MM.1S (cell line): ENCODE data around the gene ARL15.

ENCODE experiments used
- DNase-seq: peaks from one replicate; pipeline ENCODE4 v3.0.0-alpha.2; 2015
- H2AFZ ChIP-seq: fragments of 300-600 bp; sonication (generic); 2 replicates; pipeline ENCODE4 v1.6.0; 2016; ENCODE audit warnings: antibody characterized with exemption, low read length
- H3F3A ChIP-seq: fragments of 300-600 bp; sonication (generic); 2 replicates; pipeline ENCODE4 v1.6.1; 2016; ENCODE audit warnings: mild to moderate bottlenecking, antibody characterized with exemption, low read length, moderate library complexity, mixed read lengths; ENCODE audit not compliant: insufficient read depth
- H3K27ac ChIP-seq: fragments of 300-600 bp; sonication (generic); 2 replicates; pipeline ENCODE4 v1.5.1; 2016; ENCODE audit warnings: mild to moderate bottlenecking, low read length
- H3K27me3 ChIP-seq: fragments of 300-600 bp; sonication (generic); replicated peaks from 2 replicates; pipeline ENCODE4 v1.6.0; 2016; ENCODE audit warnings: low read length; ENCODE audit not compliant: insufficient read depth
- H3K36me3 ChIP-seq: fragments of 300-600 bp; sonication (generic); replicated peaks from 2 replicates; pipeline ENCODE4 v1.6.1; 2016; ENCODE audit warnings: mild to moderate bottlenecking, low read length, mixed read lengths; ENCODE audit not compliant: insufficient read depth
- H3K4me1 ChIP-seq: fragments of 300-600 bp; sonication (generic); 2 replicates; pipeline ENCODE4 v1.6.1; 2016; ENCODE audit warnings: low read length, mixed read lengths
- H3K4me2 ChIP-seq: fragments of 300-600 bp; sonication (generic); 2 replicates; pipeline ENCODE4 v1.6.0; 2016; ENCODE audit warnings: low read depth, low read length
- H3K4me3 ChIP-seq: fragments of 300-600 bp; sonication (generic); 2 replicates; pipeline ENCODE4 v1.5.1; 2016; ENCODE audit warnings: low read length, mixed read lengths
- H3K79me2 ChIP-seq: fragments of 300-600 bp; sonication (generic); 2 replicates; pipeline ENCODE4 v1.6.1; 2016; ENCODE audit warnings: mixed run types, low read length, mixed read lengths
- H3K9ac ChIP-seq: fragments of 300-600 bp; sonication (generic); 2 replicates; pipeline ENCODE4 v1.6.1; 2016; ENCODE audit warnings: low read length, mixed read lengths
- H3K9me2 ChIP-seq: fragments of 300-600 bp; sonication (generic); replicated peaks from 2 replicates; pipeline ENCODE4 v1.6.1; 2016; ENCODE audit warnings: mild to moderate bottlenecking, low read length, mixed read lengths; ENCODE audit not compliant: insufficient read depth
- H3K9me3 ChIP-seq: fragments of 300-600 bp; sonication (generic); replicated peaks from 2 replicates; pipeline ENCODE4 v1.6.1; 2016; ENCODE audit warnings: mild to moderate bottlenecking, low read length, mixed read lengths; ENCODE audit not compliant: insufficient read depth
- H4K20me1 ChIP-seq: fragments of 300-600 bp; sonication (generic); 2 replicates; pipeline ENCODE4 v1.6.1; 2016; ENCODE audit warnings: mild to moderate bottlenecking, low read length, moderate library complexity, mixed read lengths; ENCODE audit not compliant: insufficient read depth
- EZH2 ChIP-seq: fragments of 300-600 bp; sonication (generic); optimal IDR thresholded peaks from 2 replicates; pipeline ENCODE3; 2017; ENCODE audit warnings: low read depth, mild to moderate bottlenecking, antibody characterized with exemption, low read length, mixed read lengths
- EZH2phosphoT487 ChIP-seq: fragments of 300-600 bp; sonication (generic); IDR thresholded peaks from 2 replicates; pipeline ENCODE4 v1.6.1; 2018; ENCODE audit warnings: antibody characterized with exemption, low read length
- TF ChIP-seq, protein P1 (sequence below): fragments of 300-600 bp; sonication (generic); IDR thresholded peaks from 2 replicates; pipeline ENCODE4 v1.5.1; 2016; ENCODE audit warnings: antibody characterized with exemption, low read length, mixed read lengths

The ARL15 gene

DNA sequence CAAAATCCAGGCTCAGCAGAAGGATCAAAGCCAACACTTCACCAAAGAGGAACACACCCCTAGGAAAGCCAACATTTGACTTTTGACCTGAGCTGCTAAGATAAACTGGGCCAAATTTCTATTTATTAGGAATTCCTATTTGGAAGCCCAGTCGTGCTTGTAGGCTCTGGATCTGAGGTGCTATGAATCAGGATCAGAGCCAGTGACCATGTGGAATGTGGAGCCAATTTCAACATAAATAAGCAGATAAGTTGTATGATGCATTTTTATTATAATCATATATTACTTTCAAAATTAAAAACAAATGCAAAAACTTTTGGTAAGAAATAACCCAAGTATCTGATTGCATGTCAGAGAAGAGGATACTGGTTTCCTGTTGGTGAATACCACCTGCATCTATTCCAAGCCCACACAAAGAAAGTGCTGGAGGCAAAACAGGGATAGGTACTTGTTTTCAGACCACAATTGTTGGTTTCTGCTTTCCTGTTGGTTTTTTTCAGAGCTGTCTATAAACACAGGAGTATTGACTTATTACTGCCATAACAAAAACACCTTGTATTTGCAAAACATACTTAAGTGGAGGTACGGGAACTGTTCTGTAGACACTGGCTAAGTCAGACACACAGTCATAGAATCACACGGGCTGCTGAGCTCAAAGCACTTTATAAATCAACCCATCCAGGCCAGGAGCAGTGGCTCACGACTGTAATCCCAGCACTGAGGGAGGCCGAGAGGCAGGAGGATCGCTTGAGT, 52.8 kb downstream of the ARL15 start:
- Histone ChIP-seq H3K36me3 (no peaks in the 10 kb centered on the region), H3K4me1 (peaks cover 27% of the 10 kb centered on the region), H3K79me2 (no peaks in the 10 kb centered on the region), H3K27ac (no peak overlapping the region), H3K27me3 (no peaks in the 10 kb centered on the region), H3K9me2 (no peaks in the 10 kb centered on the region), H2AFZ (no peak overlapping the region), H3K4me3 (no peak overlapping the region), H3K9me3 (no peaks in the 10 kb centered on the region), H3K9ac (no peak overlapping the region), H4K20me1 (no peaks in the 10 kb centered on the region), H3F3A (0 out of 2 replicates have a peak, but pooled peaks cover 7% of the 10 kb centered on the region), H3K4me2 (peak overlapping the region; percentile 40; the same call in 1 of the 2 replicates)
- peak; percentile 51 for DNase-seq
- TF ChIP-seq EZH2phosphoT487, result no peak
- TF ChIP-seq, protein P1, sequence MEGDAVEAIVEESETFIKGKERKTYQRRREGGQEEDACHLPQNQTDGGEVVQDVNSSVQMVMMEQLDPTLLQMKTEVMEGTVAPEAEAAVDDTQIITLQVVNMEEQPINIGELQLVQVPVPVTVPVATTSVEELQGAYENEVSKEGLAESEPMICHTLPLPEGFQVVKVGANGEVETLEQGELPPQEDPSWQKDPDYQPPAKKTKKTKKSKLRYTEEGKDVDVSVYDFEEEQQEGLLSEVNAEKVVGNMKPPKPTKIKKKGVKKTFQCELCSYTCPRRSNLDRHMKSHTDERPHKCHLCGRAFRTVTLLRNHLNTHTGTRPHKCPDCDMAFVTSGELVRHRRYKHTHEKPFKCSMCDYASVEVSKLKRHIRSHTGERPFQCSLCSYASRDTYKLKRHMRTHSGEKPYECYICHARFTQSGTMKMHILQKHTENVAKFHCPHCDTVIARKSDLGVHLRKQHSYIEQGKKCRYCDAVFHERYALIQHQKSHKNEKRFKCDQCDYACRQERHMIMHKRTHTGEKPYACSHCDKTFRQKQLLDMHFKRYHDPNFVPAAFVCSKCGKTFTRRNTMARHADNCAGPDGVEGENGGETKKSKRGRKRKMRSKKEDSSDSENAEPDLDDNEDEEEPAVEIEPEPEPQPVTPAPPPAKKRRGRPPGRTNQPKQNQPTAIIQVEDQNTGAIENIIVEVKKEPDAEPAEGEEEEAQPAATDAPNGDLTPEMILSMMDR, result no peak
- TF ChIP-seq EZH2, result no peak

DNA sequence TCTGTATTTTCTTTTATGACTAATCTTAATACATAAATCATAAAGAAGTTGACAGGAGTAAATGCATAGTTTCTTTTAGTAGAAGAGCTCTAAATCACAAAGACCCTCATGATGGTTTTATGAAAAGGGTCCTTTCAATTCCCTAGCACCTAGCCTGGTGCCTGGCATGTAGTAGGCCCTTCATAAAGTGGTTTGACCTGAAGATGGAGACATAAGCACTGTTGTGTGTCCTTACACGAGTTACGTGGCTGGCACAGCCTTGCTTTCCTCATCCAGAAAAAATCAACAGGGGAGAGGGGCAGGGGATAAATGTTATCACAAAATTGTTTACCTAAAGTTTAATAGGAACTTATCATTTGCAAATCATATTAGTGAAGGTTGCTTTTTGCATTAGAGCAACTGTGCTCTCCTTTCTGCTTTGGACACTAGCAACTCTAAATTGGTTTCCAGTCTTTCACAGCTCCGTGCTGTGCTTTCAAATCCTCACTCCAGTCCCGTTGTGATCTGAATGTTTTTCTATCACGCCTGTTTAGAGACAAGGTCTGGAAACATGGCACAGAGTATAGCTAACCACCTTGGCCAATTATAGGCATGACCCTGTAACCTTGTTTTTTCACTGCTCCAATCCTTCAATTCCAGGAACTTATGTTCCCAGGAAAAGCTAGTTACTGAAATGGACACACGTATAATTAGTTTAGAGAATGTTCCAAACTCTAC, 55.7 kb downstream of the ARL15 start:
- DNase-seq, result no peak
- H3K36me3 ChIP-seq, result no peaks in the 10 kb centered on the region
- H3F3A ChIP-seq, result 0 out of 2 replicates have a peak, but pooled peaks cover 7% of the 10 kb centered on the region
- H3K27me3 ChIP-seq, result no peaks in the 10 kb centered on the region
- H3K9me3 ChIP-seq, result no peaks in the 10 kb centered on the region
- H2AFZ ChIP-seq, result no peak overlapping the region
- no peaks in the 10 kb centered on the region for H3K9me2 ChIP-seq
- no peaks in the 10 kb centered on the region for H3K79me2 ChIP-seq
- TF ChIP-seq, protein P1, result no peak
- TF ChIP-seq EZH2 (no peak), EZH2phosphoT487 (no peak)
- peaks cover 27% of the 10 kb centered on the region for H3K4me1 ChIP-seq
- H3K27ac ChIP-seq, result no peak overlapping the region
- no peak overlapping the region for H3K4me2 ChIP-seq
- H3K4me3 ChIP-seq, result no peak overlapping the region
- no peak overlapping the region for H3K9ac ChIP-seq
- H4K20me1 ChIP-seq, result no peaks in the 10 kb centered on the region

DNA sequence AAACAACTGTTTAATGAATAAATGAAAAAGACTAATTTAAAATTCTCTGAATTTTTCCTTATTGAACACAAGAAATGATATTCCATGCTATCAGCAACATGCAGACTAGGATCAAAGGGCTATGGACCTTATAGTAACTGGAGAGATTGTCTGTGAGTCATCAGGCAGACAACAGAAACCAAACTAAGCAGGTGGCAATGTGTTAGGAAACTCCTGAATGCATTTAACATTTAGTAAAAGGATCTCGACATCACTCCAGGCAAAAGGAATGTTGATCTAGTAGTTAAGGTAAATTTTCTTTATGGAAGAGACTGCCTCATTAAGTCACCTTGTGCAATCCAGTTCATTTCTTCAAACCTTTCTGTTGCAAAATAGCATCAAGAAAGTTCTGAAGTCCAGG, 58.4 kb downstream of the ARL15 start:
- no peaks in the 10 kb centered on the region for H3K79me2 ChIP-seq
- H3K9me2 ChIP-seq, result no peaks in the 10 kb centered on the region
- H3K9ac ChIP-seq, result no peak overlapping the region
- H3K27ac ChIP-seq, result no peak overlapping the region
- no peak for DNase-seq
- H4K20me1 ChIP-seq, result no peaks in the 10 kb centered on the region
- no peaks in the 10 kb centered on the region for H3K27me3 ChIP-seq
- H2AFZ ChIP-seq, result no peak overlapping the region
- peaks cover 12% of the 10 kb centered on the region for H3K4me1 ChIP-seq
- TF ChIP-seq, protein P1, result no peak
- TF ChIP-seq EZH2, result no peak
- no peak for TF ChIP-seq EZH2phosphoT487
- no peak overlapping the region for H3K4me3 ChIP-seq
- no peaks in the 10 kb centered on the region for H3K36me3 ChIP-seq
- H3K4me2 ChIP-seq, result no peak overlapping the region
- H3K9me3 ChIP-seq, result no peaks in the 10 kb centered on the region
- 0 out of 2 replicates have a peak, but pooled peaks cover 4% of the 10 kb centered on the region for H3F3A ChIP-seq
